ENCODE results near the gene TNFSF11.

The TNFSF11 gene

DNA sequence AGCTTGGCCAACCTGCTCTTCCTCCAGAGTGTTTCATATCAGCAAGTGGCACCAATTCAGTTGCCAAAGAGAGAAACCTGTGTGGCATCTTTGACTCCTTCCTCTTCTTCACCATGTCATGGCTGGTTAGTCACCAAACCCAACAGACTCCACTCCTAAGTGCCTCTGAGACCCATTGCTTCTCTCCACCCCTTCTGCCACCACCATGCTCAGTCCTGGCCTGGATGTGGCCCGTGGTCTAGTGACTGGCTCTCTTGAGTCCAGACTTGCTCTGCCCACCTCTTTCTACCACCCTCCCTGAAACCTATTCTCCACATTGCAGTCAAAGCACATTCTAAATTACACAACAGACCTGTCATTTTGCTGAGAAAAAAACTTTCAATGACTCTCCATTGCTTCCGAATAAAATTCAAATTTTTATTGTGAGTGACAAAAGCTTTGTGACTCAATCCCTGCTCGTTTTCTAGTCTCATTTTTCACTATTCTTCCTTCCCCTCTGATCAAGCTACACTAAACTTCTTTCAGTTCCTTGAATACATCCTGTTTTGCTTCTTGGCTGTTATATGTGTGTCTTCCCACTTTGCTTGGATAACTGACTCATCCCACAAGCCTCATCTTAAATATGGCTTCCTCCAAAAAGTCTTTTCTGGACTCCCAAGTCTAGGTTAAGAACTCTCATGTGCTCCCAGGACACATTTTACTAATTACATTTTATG, 12.0 kb upstream of the TNFSF11 start:
- DNase-seq = no peak

DNA sequence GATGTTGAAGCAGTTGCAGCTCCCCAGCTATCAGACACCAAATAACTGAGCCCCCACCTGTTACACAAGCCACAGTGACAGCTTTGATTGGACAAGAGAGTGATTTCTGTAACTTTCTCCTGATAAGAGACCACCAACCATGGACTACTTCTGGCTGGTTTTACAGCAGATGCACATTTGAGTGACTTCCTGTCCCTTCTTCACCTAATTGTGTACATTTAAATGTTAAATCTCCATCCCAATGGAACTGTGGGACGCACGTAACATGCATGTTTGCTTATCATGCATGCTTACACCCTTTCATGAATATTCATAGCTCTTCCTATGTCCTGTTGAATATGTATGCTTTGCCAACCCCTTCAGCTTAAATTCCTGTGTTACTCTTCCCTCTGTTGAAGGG, 6.0 kb upstream of the TNFSF11 start:
- DNase-seq = no peak

DNA sequence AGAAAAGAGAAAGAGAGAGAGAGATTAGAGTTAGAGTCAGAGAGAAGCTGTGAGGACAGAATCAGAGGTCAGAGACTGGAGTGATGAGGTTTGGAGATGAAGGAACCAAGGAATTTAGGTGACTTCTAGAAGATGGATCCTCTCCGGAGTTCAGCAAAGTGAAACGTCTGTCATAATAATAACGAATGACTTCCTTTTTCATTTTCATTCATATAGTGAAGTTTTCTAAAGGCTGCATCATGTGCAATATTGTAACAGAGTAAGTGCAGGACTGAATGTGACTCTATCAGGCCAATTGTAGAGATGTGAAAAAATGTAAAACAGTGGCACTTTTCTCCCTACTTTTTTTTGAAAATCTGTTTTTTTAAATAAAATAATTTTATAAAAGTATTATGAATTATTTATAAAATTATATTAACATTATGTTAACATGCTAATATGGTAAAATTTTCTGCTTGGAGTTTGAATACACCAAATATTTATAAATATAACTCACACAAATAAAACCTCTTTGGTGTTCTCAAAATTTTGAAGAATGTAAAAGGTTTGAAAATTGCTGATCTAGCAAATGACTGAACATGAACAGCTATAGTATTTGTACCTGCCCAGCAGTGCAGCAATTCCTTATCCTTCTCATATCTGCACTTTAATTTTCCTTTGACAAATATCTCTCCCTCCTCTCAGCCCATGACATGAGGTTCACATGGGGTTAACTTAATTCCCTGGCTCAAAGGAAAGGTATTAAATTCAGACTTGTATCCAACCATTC, 4.2 kb upstream of the TNFSF11 start:
- no peak for DNase-seq

GRCh38 chr13:42571895-42572294, 2.1 kb upstream of the TNFSF11 start:
- DNase-seq = no peak

GRCh38 chr13:42574435-42575311, 721 bp downstream of the TNFSF11 start:
- no peak for DNase-seq

DNA sequence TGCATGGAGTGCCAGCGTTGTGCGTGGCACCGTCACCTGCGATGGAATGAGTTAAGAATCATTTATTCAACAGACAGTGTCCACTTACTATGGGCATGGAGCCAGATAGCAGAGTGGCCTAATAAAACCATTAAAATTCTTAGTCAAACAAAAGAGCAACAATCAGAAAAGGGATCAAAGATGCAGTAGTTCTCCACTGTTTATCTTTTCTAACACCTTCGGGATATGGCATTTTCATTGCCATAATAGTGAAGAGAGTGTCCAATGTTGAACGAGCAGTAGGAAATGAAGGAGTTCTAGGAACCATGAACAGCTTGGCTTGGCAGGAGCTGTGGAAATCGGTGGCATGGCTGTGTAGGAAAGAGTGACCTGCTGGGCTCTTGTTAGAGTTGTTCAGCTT, 2.0 kb downstream of the TNFSF11 start:
- no peak for DNase-seq

DNA sequence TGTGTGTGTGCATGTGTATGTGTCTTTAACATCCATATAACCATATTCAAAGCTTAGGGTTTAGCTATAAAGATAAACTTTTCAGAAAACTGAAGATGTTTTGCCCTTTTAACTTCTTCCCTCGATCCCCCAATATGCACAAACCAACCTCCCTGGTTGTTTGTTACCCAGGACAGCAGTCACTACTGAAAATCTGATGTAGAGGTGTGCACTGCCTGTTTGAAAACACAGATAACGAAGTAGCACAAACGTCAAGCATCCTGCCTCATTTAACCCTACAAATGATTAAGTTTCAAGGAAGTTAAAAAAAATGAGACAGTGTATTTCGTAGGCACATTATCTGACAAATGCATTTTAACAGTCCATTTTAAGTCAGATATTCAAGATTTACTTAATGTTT, 3.6 kb downstream of the TNFSF11 start:
- no peak for DNase-seq

- no peak for DNase-seq
Observed at GRCh38 chr13:42580644-42581043, 6.7 kb downstream of the TNFSF11 start.

- DNase-seq = no peak
Observed at GRCh38 chr13:42581427-42581826, 7.5 kb downstream of the TNFSF11 start.

DNA sequence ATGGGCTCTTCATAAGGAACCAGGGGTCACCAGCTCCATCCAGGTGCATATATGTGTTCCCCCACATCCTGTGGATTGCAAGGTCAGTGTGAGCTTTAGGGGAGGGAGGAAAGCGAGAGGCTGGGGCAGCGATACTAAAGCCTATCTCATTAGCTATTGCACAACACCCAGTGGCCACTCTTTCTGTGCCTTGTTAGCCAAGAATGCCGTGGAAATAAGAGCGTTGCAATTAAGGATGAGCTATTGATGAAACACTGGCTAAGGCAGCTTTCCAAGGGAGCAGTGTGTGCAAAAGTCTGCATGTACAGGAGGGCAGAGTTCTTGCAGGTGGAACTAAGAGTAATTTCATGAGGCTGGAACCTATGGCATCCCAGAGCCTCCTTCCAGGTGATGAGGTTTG, 17.6 kb downstream of the TNFSF11 start:
- DNase-seq = no peak

DNA sequence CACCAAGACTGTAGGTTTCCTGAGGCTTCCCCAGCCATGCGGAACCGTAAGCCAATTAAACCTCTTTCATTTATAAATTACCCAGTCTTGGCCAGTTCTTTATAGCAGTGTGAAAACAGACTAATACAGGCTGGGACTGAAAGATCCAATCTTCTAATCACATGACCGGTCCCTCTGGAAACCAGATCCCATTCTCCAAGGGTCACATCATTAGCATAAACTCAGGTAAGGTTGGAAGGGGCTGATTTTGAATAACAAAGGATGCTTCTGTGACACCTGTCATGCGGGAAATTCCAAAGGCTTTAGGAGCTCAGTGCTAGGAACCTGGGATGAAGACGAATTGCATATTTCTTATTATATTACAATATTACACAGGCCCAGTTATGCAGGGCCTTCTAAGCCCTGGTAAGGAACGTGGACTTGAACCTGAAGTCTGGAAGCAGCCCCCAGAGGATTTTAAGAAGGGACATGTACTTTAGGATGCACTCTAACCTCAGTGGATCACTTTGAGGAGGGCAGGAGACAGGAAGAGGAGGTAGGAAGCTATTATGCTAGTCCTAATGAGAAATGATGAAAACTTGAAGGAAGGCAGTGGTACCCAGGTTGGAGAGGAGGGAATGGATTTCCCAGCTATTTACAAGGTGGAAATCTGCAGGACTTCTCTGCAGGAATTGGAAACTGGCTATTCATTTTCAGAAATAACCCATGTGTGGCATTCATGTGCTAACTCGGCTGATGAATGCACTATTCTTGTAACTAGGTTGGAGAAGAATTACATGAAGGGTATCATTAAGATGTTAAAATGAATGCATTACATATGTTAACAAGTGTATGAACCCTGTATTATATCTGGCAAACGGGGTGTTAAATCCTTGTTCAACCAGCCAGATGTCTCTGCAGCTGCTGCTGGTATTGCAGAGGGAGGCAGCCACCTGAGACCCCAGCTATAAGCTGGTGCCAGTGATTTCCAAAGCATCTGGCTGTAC, 19.3 kb downstream of the TNFSF11 start:
- DNase-seq = no peak

DNA sequence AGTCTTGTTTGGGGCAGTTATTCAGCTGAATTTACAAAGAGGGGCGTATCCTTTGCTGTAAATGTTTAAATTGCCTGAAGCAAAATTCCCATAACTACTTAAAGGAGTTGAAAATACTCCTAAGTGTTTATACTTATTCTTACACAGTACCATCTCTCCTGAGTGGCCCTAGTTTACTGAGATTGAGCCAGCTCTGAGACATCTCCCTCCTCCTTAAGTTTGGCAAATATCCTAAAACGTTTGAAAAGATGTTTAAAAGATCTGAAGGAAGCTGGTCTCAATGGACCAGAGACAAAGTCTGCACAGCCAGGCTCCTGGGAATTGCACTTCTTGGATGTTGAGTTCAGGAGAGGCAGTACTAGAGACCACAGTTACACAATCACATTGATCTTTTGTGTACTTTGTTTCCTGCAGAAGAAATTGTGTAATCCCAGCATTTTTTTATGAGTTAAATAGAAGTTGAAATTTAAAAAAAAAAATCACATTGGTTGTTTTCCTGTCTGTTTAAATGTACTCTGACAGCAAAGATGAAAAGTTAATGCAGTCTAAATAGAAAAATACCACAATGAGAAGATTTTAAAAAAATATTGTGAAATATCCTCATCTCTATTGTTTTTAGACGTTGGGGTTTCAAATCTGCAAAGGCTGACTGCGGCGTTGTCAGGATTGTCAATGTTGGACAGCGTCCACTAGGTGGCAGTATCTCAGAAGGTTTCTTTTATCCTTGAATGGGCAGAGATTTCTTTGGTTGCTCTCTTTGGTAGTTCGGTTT, 20.7 kb downstream of the TNFSF11 start:
- DNase-seq = peak; percentile 35

DNA sequence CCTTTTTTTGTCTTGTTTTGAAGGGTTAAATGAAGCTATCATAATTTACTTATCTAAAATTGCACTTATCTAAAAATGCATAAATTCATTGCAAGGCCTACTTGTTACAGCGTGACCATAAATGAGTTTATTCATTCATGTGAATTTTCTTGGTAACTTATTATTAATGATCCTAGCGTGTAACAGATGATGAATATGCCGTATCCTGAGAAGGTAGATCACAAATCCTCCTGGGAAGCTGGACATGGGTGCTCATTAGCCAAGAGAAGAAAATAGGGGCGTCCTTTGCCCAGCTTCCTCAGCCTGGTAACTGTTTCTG, 21.3 kb downstream of the TNFSF11 start:
- DNase-seq = no peak

DNA sequence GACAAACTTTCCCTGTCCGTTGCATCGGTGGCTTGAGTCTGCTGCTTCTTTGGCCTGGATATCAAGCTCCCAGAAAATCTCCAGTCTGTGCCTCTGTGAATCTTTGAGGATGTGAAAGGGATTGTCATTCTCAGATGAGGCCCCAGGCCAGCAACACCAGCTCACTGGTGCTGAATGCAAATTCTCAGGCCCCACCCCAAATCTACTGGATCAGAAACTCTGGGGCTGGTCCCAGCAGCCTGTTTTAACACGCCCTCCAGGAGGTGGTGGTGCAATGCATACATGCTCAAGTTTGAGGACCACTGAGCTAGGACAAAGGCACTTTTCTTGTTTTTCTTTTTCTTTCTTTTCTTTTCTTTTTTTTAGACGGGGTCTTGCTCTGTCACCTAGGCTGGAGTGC, 23.6 kb downstream of the TNFSF11 start:
- no peak for DNase-seq

- no peak for DNase-seq
Observed at GRCh38 chr13:42600943-42601342, 27.0 kb downstream of the TNFSF11 start.

GRCh38 chr13:42602906-42603305, 29.0 kb downstream of the TNFSF11 start:
- no peak for DNase-seq

DNA sequence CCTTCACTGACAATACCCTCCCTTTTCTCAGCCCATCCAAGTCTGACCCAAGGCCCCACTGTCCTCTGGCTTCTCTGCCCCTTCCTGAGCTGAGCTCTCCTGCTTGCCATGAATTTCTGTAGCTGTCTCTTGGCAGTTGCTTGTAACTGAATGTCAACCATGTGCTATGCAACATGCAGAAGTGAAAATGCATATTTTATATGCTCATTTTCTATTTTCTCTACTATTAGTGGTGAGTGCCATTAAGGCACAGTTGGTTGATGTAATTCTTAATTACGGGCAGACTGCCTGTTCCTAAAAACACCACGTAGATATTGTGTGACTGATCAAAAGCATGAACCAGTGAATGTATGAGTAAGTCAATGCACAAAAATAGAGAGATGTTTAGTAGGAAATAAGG, 29.6 kb downstream of the TNFSF11 start:
- no peak for DNase-seq

DNA sequence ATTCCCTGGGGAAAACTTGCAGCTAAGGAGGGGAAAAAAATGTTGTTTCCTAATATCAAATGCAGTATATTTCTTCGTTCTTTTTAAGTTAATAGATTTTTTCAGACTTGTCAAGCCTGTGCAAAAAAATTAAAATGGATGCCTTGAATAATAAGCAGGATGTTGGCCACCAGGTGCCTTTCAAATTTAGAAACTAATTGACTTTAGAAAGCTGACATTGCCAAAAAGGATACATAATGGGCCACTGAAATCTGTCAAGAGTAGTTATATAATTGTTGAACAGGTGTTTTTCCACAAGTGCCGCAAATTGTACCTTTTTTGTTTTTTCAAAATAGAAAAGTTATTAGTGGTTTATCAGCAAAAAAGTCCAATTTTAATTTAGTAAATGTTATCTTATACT, 33.6 kb downstream of the TNFSF11 start:
- DNase-seq = no peak

DNA sequence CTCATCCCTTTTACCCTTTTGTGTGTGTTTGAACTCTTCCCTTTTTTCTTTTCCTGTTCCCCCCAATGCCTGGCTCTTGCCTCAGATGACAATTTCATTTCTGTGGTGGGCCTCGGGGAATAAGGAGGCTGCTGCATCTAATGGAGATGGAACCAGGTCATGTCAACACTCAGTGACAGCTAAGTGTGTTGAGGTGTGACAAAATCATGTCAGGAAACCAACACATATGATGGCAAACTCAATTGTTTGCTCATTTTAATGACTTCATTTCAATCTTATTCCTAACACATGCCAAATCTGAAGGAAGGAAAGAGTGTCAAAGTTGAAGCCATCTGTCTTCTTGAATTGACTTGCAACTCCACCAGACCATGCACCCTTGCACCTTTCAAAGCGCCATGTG, 36.7 kb downstream of the TNFSF11 start:
- DNase-seq = no peak

DNA sequence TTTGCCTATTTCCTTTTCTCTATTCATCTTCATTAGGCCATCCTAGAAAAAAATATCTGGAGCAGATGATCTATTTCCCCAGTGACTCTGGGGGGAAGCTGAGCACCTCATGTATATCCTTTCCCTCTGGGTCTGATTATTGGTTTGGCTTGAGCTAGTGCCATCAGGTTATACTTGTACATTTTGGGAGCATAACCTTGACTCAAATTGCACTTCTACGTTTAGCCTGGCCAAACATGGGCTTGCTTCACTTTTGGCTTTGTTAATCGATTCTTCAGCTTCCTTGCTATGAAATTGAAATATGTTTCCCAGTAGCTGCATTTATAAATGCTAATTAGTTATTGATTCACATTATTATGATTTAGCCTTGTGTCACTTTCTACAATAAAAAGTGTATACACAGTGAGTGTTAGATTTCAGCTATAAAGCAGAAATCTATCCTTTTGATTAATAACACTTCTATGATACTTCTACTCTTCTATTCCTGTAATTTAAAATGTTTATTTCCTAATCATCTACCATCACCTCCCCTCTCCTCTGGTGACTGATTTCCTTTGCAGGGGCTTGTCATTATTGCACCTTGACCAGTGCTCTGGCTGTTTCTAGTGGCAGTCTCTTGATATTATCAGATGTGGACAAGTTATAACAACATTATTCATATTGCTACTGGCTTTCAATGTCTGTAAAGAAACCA, 37.3 kb downstream of the TNFSF11 start:
- DNase-seq = no peak

All from KG1 (cell line).